Measurements from ENCODE around the gene C1QTNF6.

The C1QTNF6 gene

GRCh38 chr22:37160027-37160426 lies 28.0 kb downstream of the C1QTNF6 start:
- DNase-seq, result no peak

- DNase-seq, result no peak
These were observed 29.1 kb downstream of the C1QTNF6 start for GRCh38 chr22:37158963-37159290.

- no peak for DNase-seq
These were observed 30.3 kb downstream of the C1QTNF6 start for GRCh38 chr22:37157516-37158285.

GRCh38 chr22:37156686-37157435 lies 31.2 kb downstream of the C1QTNF6 start:
- no peak for DNase-seq

- DNase-seq, result no peak
These were observed 32.1 kb downstream of the C1QTNF6 start for GRCh38 chr22:37155971-37156370.

GRCh38 chr22:37154925-37155712 lies 32.9 kb downstream of the C1QTNF6 start:
- no peak for DNase-seq

GRCh38 chr22:37153901-37154300 lies 34.1 kb downstream of the C1QTNF6 start:
- no peak for DNase-seq

- no peak for DNase-seq
These were observed 36.6 kb downstream of the C1QTNF6 start for GRCh38 chr22:37151401-37151800.

GRCh38 chr22:37150701-37151100 lies 37.3 kb downstream of the C1QTNF6 start:
- no peak for DNase-seq

GRCh38 chr22:37148742-37149665 lies 39.0 kb downstream of the C1QTNF6 start:
- no peak for DNase-seq

- peak in 1 of 4 experiments; percentile 29 for DNase-seq
These were observed 39.9 kb downstream of the C1QTNF6 start for GRCh38 chr22:37148031-37148651.

GRCh38 chr22:37147186-37147990 lies 40.7 kb downstream of the C1QTNF6 start:
- DNase-seq, result no peak

- no peak for DNase-seq
These were observed 41.4 kb downstream of the C1QTNF6 start for GRCh38 chr22:37146507-37147180.

GRCh38 chr22:37146051-37146385 lies 42.0 kb downstream of the C1QTNF6 start:
- DNase-seq, result no peak

GRCh38 chr22:37145180-37146050 lies 42.6 kb downstream of the C1QTNF6 start:
- no peak for DNase-seq

- DNase-seq, result no peak
These were observed 43.9 kb downstream of the C1QTNF6 start for GRCh38 chr22:37144180-37144554.

GRCh38 chr22:37141971-37142370 lies 46.1 kb downstream of the C1QTNF6 start:
- no peak for DNase-seq

GRCh38 chr22:37141476-37141875 lies 46.6 kb downstream of the C1QTNF6 start:
- DNase-seq, result no peak

- no peak for DNase-seq
These were observed 47.2 kb downstream of the C1QTNF6 start for GRCh38 chr22:37140686-37141323.

Measured in activated CD4-positive, CD25-positive, alpha-beta regulatory T cell (primary cell).